ENCODE measurements around the gene GARNL3. TPM values are rescaled to one million over a fixed set of nuclear protein-coding genes. Genes with fewer than 3 reads are reported as not detected.

The GARNL3 gene
- total and polyA plus RNA-seq, 2 donors (not counting 1 experiment from before 2014, with no cell fraction given), result 1.5 to 12.6 TPM

GRCh38 chr9:127424676-127424999 is 160.1 kb downstream of the GARNL3 start:
- Mint-ChIP-seq H3K27ac (peak overlapping the region; percentile 95), H3K4me1 (peaks cover 36% of the 10 kb centered on the region), H3K4me3 (peak overlapping the region; percentile 99), H3K9me3 (ENCODE audit: insufficient read depth) (no peaks in the 10 kb centered on the region), H3K27me3 (no peaks in the 10 kb centered on the region)
- Histone ChIP-seq H4K20me1 (ENCODE audit: control insufficient read depth, insufficient read depth, low read length, poor library complexity, severe bottlenecking) (peaks cover 9% of the 10 kb centered on the region), H3K4me3 (ENCODE audit: control extremely low read depth in 1 of 5, extremely low read depth in 1 of 5, insufficient read depth in 1 of 5, low read depth in 2 of 5, low read length in 4 of 5) (peak overlapping the region; percentile 73 to 97 (median 86)), H3K27ac (ENCODE audit: low read length in 2 of 2) (peak overlapping the region; percentile 56 to 79), H2AFZ (ENCODE audit: insufficient read depth, low read depth, low read length, poor library complexity, severe bottlenecking) (peak overlapping the region; percentile 92), H3K79me2 (ENCODE audit: control insufficient read depth, insufficient read depth, low read length) (peaks cover 69% of the 10 kb centered on the region), H3K36me3 (replicated peaks in 1 of 2; ENCODE audit: control extremely low read depth in 1 of 2, control insufficient read depth in 1 of 2, extremely low read depth in 1 of 2, insufficient read depth in 2 of 2, low read length in 1 of 2) (peaks cover 0 to 8% of the 10 kb centered on the region in 2 experiments), H3K9ac (ENCODE audit: low read length) (peak overlapping the region; percentile 87), H3K9me3 (ENCODE audit: control extremely low read depth in 1 of 3, control insufficient read depth in 2 of 3, insufficient read depth in 1 of 3, low read length in 2 of 3) (no peaks in the 10 kb centered on the region), H3K27me3 (replicated peaks in 1 of 4; ENCODE audit: control extremely low read depth in 1 of 4, control insufficient read depth in 3 of 4, insufficient read depth in 4 of 4, low read length in 3 of 4) (no peaks in the 10 kb centered on the region), H3K4me1 (ENCODE audit: control insufficient read depth in 2 of 2, insufficient read depth in 2 of 2, low read length in 2 of 2) (peaks cover 19 to 24% of the 10 kb centered on the region in 2 donors), H3K4me2 (replicated peaks; ENCODE audit: low read depth, low read length, poor library complexity, severe bottlenecking) (peak overlapping the region; percentile 87)
- DNase-seq (no peak), ATAC-seq (ENCODE audit: low read depth) (no peak)
- intact Hi-C loops (cut with micrococcal nuclease), result loop anchor here (1.0 kb wide), 5 partner anchors 27 to 257 kb away; partner anchors contain the start of genes LRSAM1, RPL12 and SLC2A8
- no peak for TF ChIP-seq EZH2 (IDR thresholded peaks at IDR 0.05; ENCODE audit: borderline replicate concordance, insufficient read depth, low read depth, low read length, poor library complexity, severe bottlenecking)
- TF ChIP-seq CTCF (IDR thresholded peaks at IDR 0.05), result peak; percentile 1
- ChIA-PET CTCF (interaction anchor here (1.0 to 1.8 kb wide), 4 partner anchors 20 to 28 kb away, joined by 3 to 5 read pairs (median 4); partner anchors contain the start of genes LRSAM1, RPL12 and SLC2A8), POLR2A (interaction anchor here (0.6 to 1.8 kb wide), 4 partner anchors 26 to 643 kb away, joined by 3 to 8 read pairs (median 4); partner anchors contain the start of genes LRSAM1, RPL12 and SLC2A8)
- 0% methylated on average over 7 of the region's 13 CpGs for WGBS (ENCODE audit: insufficient coverage)

- POLR2A ChIA-PET, result no interaction called here
These were observed 162.2 kb downstream of the GARNL3 start for GRCh38 chr9:127426756-127427155.

More at GRCh38 chr9:127426756-127427155, 162.2 kb downstream of the GARNL3 start:
- no peak for ATAC-seq (ENCODE audit: low read depth)
- H3K9me3 Mint-ChIP-seq (ENCODE audit: insufficient read depth), result no peaks in the 10 kb centered on the region
- H2AFZ ChIP-seq (ENCODE audit: insufficient read depth, low read depth, low read length, poor library complexity, severe bottlenecking), result no peak overlapping the region
- H3K27ac ChIP-seq (ENCODE audit: low read length in 2 of 2), result no peak overlapping the region
- no peak overlapping the region for H3K4me2 ChIP-seq (replicated peaks; ENCODE audit: low read depth, low read length, poor library complexity, severe bottlenecking)
- intact Hi-C loops (cut with micrococcal nuclease), result no loop called here
- no peak for DNase-seq
- H3K79me2 ChIP-seq (ENCODE audit: control insufficient read depth, insufficient read depth, low read length), result peaks cover 81% of the 10 kb centered on the region
- WGBS (ENCODE audit: insufficient coverage), result 100% methylated on average over 1 of the region's 2 CpGs
- peaks cover 2 to 16% of the 10 kb centered on the region in 2 experiments for H3K36me3 ChIP-seq (replicated peaks in 1 of 2; ENCODE audit: control extremely low read depth in 1 of 2, control insufficient read depth in 1 of 2, extremely low read depth in 1 of 2, insufficient read depth in 2 of 2, low read length in 1 of 2)
- CTCF ChIA-PET, result no interaction called here
- no peaks in the 10 kb centered on the region for H3K9me3 ChIP-seq (ENCODE audit: control extremely low read depth in 1 of 3, control insufficient read depth in 2 of 3, insufficient read depth in 1 of 3, low read length in 2 of 3)
- peaks cover 19 to 24% of the 10 kb centered on the region in 2 donors for H3K4me1 ChIP-seq (ENCODE audit: control insufficient read depth in 2 of 2, insufficient read depth in 2 of 2, low read length in 2 of 2)
- H3K4me3 ChIP-seq (ENCODE audit: control extremely low read depth in 1 of 5, extremely low read depth in 1 of 5, insufficient read depth in 1 of 5, low read depth in 2 of 5, low read length in 4 of 5), result no peak overlapping the region
- TF ChIP-seq CTCF (IDR thresholded peaks at IDR 0.05), result no peak
- TF ChIP-seq EZH2 (IDR thresholded peaks at IDR 0.05; ENCODE audit: borderline replicate concordance, insufficient read depth, low read depth, low read length, poor library complexity, severe bottlenecking), result no peak
- peak overlapping the region; percentile 28 for H3K4me3 Mint-ChIP-seq
- H3K4me1 Mint-ChIP-seq, result peaks cover 36% of the 10 kb centered on the region
- H3K9ac ChIP-seq (ENCODE audit: low read length), result no peak overlapping the region
- H3K27me3 ChIP-seq (replicated peaks in 1 of 4; ENCODE audit: control extremely low read depth in 1 of 4, control insufficient read depth in 3 of 4, insufficient read depth in 4 of 4, low read length in 3 of 4), result no peaks in the 10 kb centered on the region
- H3K27me3 Mint-ChIP-seq, result no peaks in the 10 kb centered on the region
- peaks cover 9% of the 10 kb centered on the region for H4K20me1 ChIP-seq (ENCODE audit: control insufficient read depth, insufficient read depth, low read length, poor library complexity, severe bottlenecking)
- H3K27ac Mint-ChIP-seq, result no peak overlapping the region
